HCT116 (cell line): ENCODE results near the gene PIGW.

Experiments
- EZH2 ChIP-seq: fragments of 200-600 bp; sonication (generic); IDR thresholded peaks from 2 replicates; pipeline ENCODE4 v1.6.1; 2017; ENCODE audit warnings: antibody characterized with exemption, mixed run types
- EZH2phosphoT487 ChIP-seq: fragments of 200-600 bp; IDR thresholded peaks from 2 replicates; pipeline ENCODE4 v1.6.1; 2018; ENCODE audit warnings: antibody characterized with exemption, borderline replicate concordance
- POLR2AphosphoS5 ChIP-seq: IDR thresholded peaks from 2 replicates; pipeline ENCODE4 v1.6.1; 2011; ENCODE audit warnings: mild to moderate bottlenecking, low read depth, low read length, moderate library complexity
- RAD21 ChIP-seq: IDR thresholded peaks from 2 replicates; pipeline ENCODE4 v1.6.1; 2012; ENCODE audit warnings: low read depth, mild to moderate bottlenecking
- ZFX ChIP-seq: fragments of 450-650 bp; IDR thresholded peaks from 2 replicates; pipeline ENCODE4 v1.6.1; 2017
- ZNF274 ChIP-seq: fragments of 200-500 bp; sonication (Bioruptor generic); IDR thresholded peaks from 2 replicates; pipeline ENCODE4 v1.6.1; 2014; ENCODE audit warnings: mild to moderate bottlenecking, low read depth, low read length, inconsistent platforms
- TF ChIP-seq, protein P1 (sequence below), 3 experiments: fragments of 200-600 bp in 1 of 3; sonication (generic) in 1 of 3; IDR thresholded peaks in 2 of 3; conservative IDR thresholded peaks in 1 of 3; 2 replicates each; pipeline ENCODE4 v1.5.1; 2012 to 2017; ENCODE audit warnings: low read depth in 2 of 3, low read length in 2 of 3, antibody characterized with exemption in 1 of 3, borderline replicate concordance in 1 of 3, control low read depth in 1 of 3, mild to moderate bottlenecking in 1 of 3, mixed read lengths in 1 of 3, mixed run types in 1 of 3, moderate library complexity in 1 of 3; ENCODE audit not compliant: insufficient read depth in 1 of 3

DNA sequence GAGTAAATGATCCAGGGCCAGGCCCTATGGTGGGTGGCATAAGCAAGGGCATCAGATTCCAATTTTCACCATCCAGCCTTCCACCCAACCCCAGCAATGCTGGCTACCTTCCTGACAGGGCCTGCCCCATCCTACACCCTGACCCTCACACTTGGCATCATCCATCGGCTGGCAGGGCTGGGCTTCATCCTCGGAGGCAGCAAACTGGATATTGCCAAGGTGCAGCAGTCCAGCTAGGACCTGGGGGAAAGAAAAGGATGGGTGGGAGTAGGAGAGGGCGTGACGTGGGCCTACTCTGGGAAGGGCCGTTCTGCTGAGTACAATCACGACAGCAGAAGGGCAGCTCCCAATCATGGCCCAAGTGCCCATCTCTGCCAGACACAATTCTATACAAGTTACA, 23.6 kb upstream of the PIGW start:
- no peak for TF ChIP-seq ZFX
- no peak for TF ChIP-seq ZNF274
- TF ChIP-seq, protein P1, sequence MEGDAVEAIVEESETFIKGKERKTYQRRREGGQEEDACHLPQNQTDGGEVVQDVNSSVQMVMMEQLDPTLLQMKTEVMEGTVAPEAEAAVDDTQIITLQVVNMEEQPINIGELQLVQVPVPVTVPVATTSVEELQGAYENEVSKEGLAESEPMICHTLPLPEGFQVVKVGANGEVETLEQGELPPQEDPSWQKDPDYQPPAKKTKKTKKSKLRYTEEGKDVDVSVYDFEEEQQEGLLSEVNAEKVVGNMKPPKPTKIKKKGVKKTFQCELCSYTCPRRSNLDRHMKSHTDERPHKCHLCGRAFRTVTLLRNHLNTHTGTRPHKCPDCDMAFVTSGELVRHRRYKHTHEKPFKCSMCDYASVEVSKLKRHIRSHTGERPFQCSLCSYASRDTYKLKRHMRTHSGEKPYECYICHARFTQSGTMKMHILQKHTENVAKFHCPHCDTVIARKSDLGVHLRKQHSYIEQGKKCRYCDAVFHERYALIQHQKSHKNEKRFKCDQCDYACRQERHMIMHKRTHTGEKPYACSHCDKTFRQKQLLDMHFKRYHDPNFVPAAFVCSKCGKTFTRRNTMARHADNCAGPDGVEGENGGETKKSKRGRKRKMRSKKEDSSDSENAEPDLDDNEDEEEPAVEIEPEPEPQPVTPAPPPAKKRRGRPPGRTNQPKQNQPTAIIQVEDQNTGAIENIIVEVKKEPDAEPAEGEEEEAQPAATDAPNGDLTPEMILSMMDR (IDR thresholded peaks at IDR 0.05 in 2 of 3, conservative IDR thresholded peaks at IDR 0.05 in 1 of 3; ENCODE audit: borderline replicate concordance in 1 of 3, insufficient read depth in 1 of 3, low read depth in 2 of 3, low read length in 2 of 3), result no peak
- no peak for TF ChIP-seq EZH2
- TF ChIP-seq EZH2phosphoT487, result no peak
- no peak for TF ChIP-seq POLR2AphosphoS5
- no peak for TF ChIP-seq RAD21
